GM19395 (cell line): Measurements from ENCODE around the gene AUTS2.

Source experiments
- ATAC-seq: cut with Tn5 transposase; IDR thresholded peaks from one replicate; pipeline ENCODE4 v1.9.1; 2021; ENCODE audit warnings: mild to moderate bottlenecking, moderate library complexity; ENCODE audit not compliant: unreplicated experiment

Gene AUTS2

DNA sequence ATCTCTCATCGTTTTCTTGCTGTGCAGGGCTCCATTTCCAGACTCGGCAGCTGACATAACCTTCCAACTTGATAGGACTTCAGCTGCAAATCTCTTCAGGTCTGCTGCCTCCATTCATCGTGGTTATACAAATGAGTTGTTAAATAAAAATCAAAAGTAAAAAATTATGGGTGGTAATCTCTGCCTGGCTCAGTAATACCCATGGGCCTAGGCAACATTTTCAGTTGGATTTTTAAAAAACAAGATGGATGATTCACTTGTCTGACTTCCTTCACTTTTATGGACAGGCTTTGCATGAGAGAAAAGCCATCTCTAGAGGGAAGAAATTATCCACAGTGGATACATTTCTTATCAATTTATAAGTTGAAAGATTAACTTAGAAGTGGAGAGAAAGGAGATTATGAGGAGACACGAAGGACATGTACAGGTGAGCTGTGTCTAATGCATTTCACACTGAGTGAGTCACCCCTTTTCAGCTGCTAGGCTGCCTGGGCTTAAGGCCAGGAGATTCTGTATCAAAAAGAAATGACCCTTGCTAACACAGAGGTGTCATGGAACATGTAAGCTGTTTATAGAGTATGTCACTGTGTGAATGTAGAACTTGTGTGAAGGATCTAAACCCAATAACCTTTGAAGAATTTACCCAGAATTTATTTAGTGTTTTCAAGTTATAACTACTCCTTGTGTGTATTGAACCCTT, 495.1 kb downstream of the AUTS2 start:
- ATAC-seq, result no peak

GRCh38 chr7:70094831-70095230, 496.6 kb downstream of the AUTS2 start:
- ATAC-seq, result no peak

DNA sequence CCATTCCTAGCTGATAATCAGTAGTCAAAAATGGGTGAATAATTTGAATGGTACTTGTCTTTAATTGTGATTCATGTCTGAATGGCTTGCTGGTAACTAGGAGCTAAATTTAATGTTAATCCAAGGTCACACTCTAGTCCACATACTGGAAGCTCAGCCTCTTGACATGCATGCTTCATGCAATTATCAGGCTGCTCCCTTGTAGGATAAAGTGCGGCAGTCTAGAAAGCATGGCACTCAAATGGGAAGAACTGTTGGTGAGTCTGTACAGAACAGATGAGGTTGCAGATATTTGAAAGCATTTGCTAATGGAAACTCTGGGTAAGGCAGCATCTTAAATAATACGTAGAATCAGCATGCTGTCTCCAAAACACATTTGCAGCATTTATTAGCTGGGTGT, 499.4 kb downstream of the AUTS2 start:
- ATAC-seq, result no peak

- ATAC-seq, result no peak
Measured at GRCh38 chr7:70098133-70098561, 499.9 kb downstream of the AUTS2 start.

- ATAC-seq, result no peak
Measured at GRCh38 chr7:70098905-70099672, 500.8 kb downstream of the AUTS2 start.

DNA sequence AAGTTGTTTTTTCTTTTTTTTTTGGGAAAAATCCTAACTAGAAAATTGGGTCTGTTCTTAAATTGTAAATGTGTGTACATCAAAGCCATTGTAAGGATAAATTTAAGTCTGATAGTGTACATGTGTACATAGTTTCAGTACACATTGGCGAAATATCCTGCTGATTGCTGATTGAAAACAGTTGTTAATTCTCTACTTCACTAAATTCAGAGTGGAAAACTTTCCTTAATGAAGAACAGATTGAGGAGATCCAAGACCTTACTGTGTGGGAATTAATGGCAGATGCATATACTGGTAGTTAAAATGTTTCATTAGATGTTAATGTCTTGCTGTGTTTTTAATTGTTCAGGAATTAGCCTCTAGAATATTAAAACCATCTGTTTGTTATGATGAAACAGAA, 506.0 kb downstream of the AUTS2 start:
- ATAC-seq, result no peak

DNA sequence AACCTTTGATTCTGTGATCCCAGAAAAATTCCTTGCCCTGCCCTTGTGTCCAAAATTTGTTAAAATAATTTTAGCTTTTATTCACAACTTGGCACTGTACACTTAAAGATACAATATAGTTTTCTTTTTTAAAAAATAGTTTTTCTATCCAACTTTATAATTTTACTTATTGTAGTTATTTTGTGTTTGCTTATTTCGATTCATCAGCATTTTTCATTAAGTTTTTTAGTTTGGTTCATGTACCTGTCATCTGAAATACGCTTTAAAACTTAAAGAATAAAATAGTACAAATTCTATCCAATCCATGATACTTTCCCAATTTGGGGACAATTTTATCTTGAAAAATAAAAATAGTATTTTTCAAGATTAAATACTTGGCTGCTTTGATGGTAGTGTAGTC, 514.8 kb downstream of the AUTS2 start:
- no peak for ATAC-seq

DNA sequence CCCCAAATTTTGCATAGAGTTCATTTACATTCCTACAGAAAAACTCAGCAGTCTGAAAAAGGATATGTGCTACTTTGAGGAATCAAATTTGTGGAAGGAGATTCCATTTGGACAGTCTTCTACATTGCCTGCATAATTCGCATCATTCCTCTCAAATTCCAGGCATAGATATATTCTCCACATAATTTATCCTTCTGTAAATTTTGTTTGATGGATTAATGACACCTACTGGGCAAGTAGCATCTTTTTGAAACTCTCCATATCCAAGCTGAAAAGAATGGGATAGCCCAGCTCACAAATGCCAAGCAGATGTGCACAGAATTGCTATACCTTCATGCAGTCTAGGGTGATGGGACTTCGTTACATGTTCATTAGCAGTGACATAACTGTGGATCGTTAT, 515.3 kb downstream of the AUTS2 start:
- ATAC-seq, result no peak

DNA sequence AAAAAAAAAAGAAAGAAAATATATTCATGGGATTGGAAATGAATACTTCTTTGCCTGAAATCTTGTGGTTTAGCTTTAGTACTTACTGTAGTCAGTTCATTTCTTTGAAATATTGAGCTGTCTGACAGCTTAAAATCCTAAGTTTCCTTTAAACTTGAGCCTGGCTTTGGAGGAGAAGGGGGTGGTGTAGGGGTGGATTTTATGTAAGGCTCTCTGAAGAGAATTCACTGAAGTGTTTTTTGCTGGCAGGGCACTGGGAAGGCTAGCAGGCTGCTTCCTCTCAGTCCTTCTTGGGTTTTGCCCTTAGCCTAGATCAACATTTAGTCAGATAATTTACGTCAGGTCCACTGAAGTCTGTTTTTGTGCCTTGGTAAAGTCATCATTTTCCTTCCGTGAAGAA, 516.5 kb downstream of the AUTS2 start:
- no peak for ATAC-seq

DNA sequence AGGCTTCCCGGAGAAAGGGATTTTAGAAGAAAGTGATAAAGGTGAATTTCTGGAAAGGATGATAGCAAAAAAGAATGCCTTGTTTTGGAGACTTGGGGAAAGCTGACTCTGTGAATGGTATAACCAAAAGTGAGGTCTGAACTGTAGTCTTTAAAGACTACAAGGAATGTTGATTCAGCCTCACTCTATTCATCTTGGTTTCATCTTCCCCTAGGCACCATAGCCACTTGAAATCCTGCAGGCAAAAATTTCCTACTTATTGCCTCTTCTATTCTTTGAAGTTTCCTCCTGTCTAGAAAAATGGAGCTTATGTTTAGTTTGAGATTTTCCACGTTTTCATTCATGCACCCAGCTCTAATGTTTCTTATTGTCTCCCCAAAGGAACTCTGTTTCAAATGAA, 518.0 kb downstream of the AUTS2 start:
- ATAC-seq, result no peak

DNA sequence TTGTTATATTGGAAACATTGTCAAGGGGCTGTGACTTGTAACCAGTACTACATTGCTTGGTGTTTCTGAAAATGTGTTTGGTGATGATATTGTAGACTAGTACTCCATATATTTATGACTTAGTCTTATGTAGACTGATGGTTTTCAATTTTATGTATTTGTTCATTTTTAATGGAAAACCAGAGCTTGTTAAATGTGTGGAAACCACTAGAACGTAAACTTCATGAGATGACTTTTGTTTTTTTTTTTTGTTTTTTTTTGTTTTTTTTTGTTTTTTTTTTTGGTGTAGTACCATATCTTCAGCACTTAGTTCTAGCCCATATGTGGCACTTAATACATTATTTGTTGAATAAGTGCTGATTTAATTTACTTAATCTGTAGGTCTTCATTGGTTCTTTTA, 518.6 kb downstream of the AUTS2 start:
- no peak for ATAC-seq

DNA sequence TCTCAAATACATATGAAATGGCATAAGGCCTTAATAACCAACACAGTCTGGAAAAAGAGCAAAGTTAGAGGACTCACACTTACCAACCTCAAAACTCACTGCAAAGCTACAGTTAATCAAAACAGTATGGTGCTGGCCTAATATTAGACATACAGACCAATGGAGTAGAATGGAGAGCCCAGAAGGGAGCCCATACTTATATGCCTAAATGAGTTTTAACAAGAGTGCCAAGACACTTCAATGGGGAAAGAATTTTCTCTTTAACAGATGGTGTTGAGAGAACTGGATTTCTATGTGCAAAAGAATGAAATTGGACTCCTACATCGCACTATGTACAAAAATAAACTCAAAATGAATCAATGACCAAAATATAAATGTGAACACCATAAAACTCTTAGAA, 522.6 kb downstream of the AUTS2 start:
- no peak for ATAC-seq

DNA sequence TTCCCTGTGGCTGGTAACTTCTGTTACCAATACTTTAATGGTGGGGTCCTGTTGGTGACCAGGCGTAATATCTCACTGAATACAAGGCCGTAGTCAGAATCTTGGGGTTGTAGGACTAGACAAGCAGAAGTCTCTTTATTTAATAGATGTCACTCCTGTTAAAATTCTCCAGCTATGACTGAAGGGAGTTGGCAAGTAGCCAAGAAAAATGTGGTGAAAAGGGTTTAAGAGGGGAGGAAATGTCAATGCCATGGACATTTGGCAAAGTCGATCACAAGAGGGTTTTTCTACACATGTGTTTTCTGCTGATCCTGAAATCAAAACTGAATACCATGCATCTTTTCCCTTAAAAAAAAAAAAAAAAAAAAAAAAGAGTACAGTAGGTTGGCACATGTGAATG, 533.5 kb downstream of the AUTS2 start:
- no peak for ATAC-seq

- ATAC-seq, result no peak
Measured at GRCh38 chr7:70132226-70132851, 534.1 kb downstream of the AUTS2 start.

GRCh38 chr7:70132852-70133690, 534.8 kb downstream of the AUTS2 start:
- no peak for ATAC-seq

GRCh38 chr7:70134029-70134770, 535.9 kb downstream of the AUTS2 start:
- no peak for ATAC-seq

- no peak for ATAC-seq
Measured at GRCh38 chr7:70135656-70136055, 537.4 kb downstream of the AUTS2 start.

GRCh38 chr7:70137126-70137525, 538.9 kb downstream of the AUTS2 start:
- no peak for ATAC-seq

DNA sequence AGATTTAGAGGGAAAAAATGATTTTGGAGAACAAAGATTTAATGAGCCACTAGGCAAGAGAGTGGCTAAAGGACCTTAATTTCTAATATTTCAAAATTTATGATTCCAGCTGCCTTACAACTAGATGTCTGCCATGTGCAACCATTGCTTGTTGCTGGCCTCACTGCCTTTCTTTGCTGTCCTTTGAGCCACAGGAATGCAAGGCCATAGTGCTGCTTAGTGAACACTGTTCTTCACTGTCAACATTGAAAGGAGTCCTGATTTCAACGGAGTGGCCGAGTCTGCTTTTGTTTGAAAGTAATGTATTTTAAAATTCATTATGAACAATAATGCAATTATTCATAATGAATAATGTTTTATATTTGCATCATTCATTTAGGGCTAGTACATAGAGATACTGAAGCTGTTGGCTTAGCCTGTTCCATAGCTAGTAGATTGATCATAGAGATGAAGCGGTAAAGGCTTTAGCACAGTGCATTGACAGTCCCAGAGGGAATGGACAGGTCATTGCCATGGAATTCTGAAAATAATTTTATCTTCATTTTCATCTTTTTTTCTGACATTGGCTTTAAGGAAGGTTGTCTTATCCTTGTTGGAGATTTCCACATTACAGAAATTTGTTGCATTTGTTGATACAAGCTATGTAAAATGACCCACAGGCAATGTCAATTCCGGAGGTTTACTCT, 544.1 kb downstream of the AUTS2 start:
- no peak for ATAC-seq
